22Rv1 (cell line): ENCODE results near the gene C3orf18.

Experiments used
- ZFX ChIP-seq: fragments of 450-650 bp; IDR thresholded peaks from 2 replicates; pipeline ENCODE4 v1.6.1; 2017; ENCODE audit warnings: antibody characterized with exemption, borderline replicate concordance
- TF ChIP-seq, protein P1 (sequence below): fragments of 450-650 bp; IDR thresholded peaks from 2 replicates; pipeline ENCODE4 v1.5.1; 2017; ENCODE audit warnings: mild to moderate bottlenecking

DNA sequence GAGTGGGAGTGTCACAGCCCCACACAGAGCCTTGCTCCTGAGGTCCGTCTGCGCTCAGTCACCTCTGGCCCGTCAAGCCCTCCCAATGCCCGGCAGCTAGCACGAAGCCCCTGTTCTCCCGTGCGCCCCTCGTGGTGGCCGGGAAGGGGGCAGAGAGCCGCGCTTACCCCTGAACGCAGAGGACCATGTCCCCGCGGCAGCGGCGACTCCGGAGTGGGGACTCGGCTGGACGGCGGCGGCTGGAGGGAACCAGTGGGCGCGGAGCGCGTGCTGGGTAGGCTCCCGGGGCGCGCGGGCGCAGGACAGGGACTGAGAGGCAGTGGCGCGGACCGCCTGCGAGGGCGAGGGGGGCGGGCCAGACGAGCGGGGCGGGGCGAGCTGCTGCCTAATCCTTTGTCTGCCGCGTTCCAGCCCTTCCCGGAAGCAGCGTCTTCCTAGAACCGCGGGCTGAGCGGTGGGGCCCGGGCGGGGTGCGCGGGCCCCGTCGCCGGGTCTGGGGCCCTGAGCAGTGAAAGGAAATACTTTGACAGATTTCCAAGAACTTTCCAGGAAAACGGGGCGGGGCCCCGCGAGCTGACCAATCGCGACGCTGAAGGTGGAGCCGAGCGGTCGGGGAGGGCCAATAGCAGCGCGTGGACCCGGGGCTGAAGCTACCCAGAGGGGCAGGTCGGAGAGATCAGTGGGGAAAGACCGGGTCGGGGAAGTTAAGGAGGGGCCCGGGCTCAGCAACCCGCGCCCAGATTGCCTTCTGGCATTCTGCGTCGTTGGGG is 44.1 kb upstream of the C3orf18 start, which contains the start of gene CISH:
- TF ChIP-seq, protein P1, sequence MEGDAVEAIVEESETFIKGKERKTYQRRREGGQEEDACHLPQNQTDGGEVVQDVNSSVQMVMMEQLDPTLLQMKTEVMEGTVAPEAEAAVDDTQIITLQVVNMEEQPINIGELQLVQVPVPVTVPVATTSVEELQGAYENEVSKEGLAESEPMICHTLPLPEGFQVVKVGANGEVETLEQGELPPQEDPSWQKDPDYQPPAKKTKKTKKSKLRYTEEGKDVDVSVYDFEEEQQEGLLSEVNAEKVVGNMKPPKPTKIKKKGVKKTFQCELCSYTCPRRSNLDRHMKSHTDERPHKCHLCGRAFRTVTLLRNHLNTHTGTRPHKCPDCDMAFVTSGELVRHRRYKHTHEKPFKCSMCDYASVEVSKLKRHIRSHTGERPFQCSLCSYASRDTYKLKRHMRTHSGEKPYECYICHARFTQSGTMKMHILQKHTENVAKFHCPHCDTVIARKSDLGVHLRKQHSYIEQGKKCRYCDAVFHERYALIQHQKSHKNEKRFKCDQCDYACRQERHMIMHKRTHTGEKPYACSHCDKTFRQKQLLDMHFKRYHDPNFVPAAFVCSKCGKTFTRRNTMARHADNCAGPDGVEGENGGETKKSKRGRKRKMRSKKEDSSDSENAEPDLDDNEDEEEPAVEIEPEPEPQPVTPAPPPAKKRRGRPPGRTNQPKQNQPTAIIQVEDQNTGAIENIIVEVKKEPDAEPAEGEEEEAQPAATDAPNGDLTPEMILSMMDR, result peak; percentile 54
- TF ChIP-seq ZFX, result no peak
